Ascending aorta (tissue), 2 donors: ENCODE results near the gene LGALS3. TPM values are rescaled to one million over a fixed set of nuclear protein-coding genes. Genes with fewer than 3 reads are reported as not detected.

ENCODE experiments used
- DNase-seq, 2 donors: peaks; one replicate each; pipeline ENCODE4 v3.0.0-alpha.2; 2019; ENCODE audit warnings: low spot score in 2 of 2
- H3K27ac ChIP-seq, 2 donors: fragments of 200-600 bp; sonication (generic); one replicate each; pipeline ENCODE4 v1.5.1; 2016 to 2017; ENCODE audit warnings: mild to moderate bottlenecking in 1 of 2
- H3K27me3 ChIP-seq: fragments of 200-600 bp; sonication (generic); one replicate; pipeline ENCODE4 v1.5.1; 2017
- H3K36me3 ChIP-seq, 2 donors: fragments of 200-600 bp; sonication (generic); one replicate each; pipeline ENCODE4 v1.5.1; 2016
- H3K4me1 ChIP-seq, 2 donors: fragments of 200-600 bp; sonication (generic); one replicate each; pipeline ENCODE4 v1.5.1; 2016 to 2017; ENCODE audit warnings: mild to moderate bottlenecking in 1 of 2
- H3K4me3 ChIP-seq, 2 donors: fragments of 200-600 bp; sonication (generic); one replicate each; pipeline ENCODE4 v1.5.1; 2016 to 2017; ENCODE audit warnings: mild to moderate bottlenecking in 1 of 2
- H3K9me3 ChIP-seq, 2 donors: fragments of 200-600 bp; sonication (generic); one replicate each; pipeline ENCODE4 v1.5.1; 2016
- intact Hi-C: fragments of 100-400 bp; cut with DNase I; formaldehyde crosslinking; loops from one replicate; pipeline ENCODE4 v1.15.1; 2023
- total RNA-seq: library from RNA; depleted of rRNA; stranded (reverse); fragments of >200 nt; gene quantifications from one replicate; pipeline ENCODE4 v1.1.0, GENCODE V29; 2016
- TF ChIP-seq, protein P1 (sequence below), 3 experiments: fragments of 200-600 bp in 2 of 3; fragments of 450-650 bp in 1 of 3; sonication (generic) in 2 of 3; IDR thresholded peaks; one replicate each; pipeline ENCODE4 v1.5.1; 2016 to 2019; ENCODE audit warnings: antibody characterized with exemption in 3 of 3, mild to moderate bottlenecking in 1 of 3, moderate library complexity in 1 of 3

Gene LGALS3
- total RNA-seq, 1 donor from 2014 or later: 358 TPM

DNA sequence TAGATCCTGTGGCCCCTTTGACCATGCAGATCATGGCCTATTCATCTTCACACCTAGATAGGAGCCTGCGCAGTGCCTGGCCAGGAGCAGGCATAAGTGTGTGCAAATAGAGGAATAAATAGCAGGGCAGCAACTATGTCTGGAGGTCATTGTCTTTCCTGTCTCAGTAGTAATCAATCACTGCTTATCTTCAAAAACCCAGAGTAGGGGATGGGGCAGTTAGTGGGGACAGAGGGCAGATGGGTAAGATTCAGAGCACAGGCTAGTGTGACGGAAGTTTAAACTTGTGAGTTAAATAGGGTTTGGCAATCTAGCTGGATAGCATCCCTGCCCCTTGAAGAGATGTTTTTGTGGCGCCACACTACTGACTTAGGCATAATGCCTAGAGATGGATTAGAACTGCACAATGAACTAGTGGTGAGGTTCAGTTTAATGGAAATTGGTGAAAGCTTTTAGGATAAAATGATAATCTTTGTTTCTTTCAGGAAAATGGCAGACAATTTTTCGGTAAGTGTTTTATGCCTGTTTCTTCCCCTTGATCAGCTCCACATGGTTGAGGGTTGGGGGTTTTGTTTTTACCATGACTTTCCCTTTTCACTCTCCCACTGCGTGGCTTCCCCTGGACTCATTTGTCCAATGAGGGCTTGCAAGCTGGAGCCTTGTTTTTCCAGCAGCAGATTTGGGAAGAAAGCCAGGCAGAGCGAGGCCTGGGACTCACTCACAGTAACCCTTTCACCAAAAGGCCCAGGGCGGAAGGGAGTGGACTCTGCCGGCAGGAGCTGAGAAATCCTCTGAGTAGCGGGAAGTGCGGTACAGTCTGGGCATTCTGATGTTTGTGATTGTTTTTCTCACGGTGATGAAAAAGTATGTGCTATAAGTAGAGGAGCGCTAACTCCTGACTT, 8.1 kb downstream of the LGALS3 start:
- H3K4me3 ChIP-seq: peak overlapping the region; percentile 27 to 54
- no peaks in the 10 kb centered on the region for H3K9me3 ChIP-seq
- DNase-seq: peak; percentile 20 to 90
- TF ChIP-seq, protein P1, sequence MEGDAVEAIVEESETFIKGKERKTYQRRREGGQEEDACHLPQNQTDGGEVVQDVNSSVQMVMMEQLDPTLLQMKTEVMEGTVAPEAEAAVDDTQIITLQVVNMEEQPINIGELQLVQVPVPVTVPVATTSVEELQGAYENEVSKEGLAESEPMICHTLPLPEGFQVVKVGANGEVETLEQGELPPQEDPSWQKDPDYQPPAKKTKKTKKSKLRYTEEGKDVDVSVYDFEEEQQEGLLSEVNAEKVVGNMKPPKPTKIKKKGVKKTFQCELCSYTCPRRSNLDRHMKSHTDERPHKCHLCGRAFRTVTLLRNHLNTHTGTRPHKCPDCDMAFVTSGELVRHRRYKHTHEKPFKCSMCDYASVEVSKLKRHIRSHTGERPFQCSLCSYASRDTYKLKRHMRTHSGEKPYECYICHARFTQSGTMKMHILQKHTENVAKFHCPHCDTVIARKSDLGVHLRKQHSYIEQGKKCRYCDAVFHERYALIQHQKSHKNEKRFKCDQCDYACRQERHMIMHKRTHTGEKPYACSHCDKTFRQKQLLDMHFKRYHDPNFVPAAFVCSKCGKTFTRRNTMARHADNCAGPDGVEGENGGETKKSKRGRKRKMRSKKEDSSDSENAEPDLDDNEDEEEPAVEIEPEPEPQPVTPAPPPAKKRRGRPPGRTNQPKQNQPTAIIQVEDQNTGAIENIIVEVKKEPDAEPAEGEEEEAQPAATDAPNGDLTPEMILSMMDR (IDR thresholded peaks at IDR 0.05): no peak
- H3K27ac ChIP-seq: peak overlapping the region; percentile 61 to 77
- intact Hi-C loops: loop anchor here (2.0 kb wide), 1 partner anchor 38 kb away; no protein-coding TSS in a partner anchor
- H3K4me1 ChIP-seq: peaks cover 8 to 47% of the 10 kb centered on the region in 2 donors
- peaks cover 37 to 38% of the 10 kb centered on the region in 2 donors for H3K36me3 ChIP-seq
- H3K27me3 ChIP-seq: no peaks in the 10 kb centered on the region

DNA sequence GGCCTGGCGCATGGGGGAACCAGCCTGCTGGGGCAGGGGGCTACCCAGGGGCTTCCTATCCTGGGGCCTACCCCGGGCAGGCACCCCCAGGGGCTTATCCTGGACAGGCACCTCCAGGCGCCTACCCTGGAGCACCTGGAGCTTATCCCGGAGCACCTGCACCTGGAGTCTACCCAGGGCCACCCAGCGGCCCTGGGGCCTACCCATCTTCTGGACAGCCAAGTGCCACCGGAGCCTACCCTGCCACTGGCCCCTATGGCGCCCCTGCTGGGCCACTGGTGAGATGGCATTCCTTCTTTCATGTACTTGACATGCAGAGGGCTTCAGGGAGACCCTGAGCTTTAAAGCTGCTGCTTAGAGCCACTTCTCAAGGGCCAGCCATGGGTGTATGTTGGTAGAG, 9.0 kb downstream of the LGALS3 start:
- intact Hi-C loops: no loop called here
- peak overlapping the region; percentile 61 to 77 for H3K27ac ChIP-seq
- H3K27me3 ChIP-seq: no peaks in the 10 kb centered on the region
- TF ChIP-seq, protein P1 (IDR thresholded peaks at IDR 0.05): no peak
- H3K36me3 ChIP-seq: peaks cover 46 to 48% of the 10 kb centered on the region in 2 donors
- no peak for DNase-seq
- no peaks in the 10 kb centered on the region for H3K9me3 ChIP-seq
- peaks cover 8 to 39% of the 10 kb centered on the region in 2 donors for H3K4me1 ChIP-seq
- H3K4me3 ChIP-seq: peak overlapping the region; percentile 27 to 54

GRCh38 chr14:55139141-55139540, 10.1 kb downstream of the LGALS3 start:
- Histone ChIP-seq H3K4me3 (no peak overlapping the region), H3K27ac (peak overlapping the region; percentile 57 to 77), H3K36me3 (peaks cover 55 to 58% of the 10 kb centered on the region in 2 donors), H3K27me3 (no peaks in the 10 kb centered on the region), H3K4me1 (peaks cover 5 to 30% of the 10 kb centered on the region in 2 donors), H3K9me3 (no peaks in the 10 kb centered on the region)
- TF ChIP-seq, protein P1 (IDR thresholded peaks at IDR 0.05): no peak
- DNase-seq: no peak
- intact Hi-C loops: no loop called here

DNA sequence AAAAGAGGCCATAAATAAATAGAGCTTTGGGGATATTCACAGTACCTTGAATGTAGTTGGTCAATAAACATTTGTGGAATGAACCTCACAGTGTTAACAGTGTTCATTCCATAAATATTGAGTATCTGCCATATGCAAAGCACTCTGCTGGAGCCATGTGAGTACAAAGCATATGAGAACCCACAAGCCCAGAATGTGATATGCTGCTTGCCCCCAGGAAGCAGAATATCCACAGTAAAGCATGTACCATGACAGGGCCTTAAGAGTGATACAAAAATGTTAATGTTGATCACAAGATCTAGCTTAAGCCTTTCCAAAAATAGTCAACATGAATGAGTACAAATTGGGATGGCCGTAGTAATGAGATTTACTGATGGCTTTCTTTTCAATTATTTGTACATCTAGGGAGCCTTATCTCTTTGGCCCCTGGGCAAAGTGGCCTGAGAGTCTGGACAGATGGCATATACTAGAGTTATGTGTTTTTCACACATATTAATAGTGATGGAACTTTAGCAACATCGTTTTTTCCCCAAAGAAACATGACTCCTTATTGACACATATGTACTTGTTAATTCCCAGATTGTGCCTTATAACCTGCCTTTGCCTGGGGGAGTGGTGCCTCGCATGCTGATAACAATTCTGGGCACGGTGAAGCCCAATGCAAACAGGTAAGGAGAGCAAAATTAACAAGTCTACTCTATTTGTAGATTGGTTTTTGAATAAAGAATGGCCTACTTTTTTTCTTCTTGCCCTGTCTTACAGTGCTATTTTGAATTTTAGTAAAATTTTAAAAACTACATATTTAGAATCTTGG, 10.9 kb downstream of the LGALS3 start:
- no peak for DNase-seq
- H3K27ac ChIP-seq: no peak overlapping the region
- H3K27me3 ChIP-seq: no peaks in the 10 kb centered on the region
- H3K4me3 ChIP-seq: no peak overlapping the region
- H3K4me1 ChIP-seq: peaks cover 5 to 27% of the 10 kb centered on the region in 2 donors
- H3K9me3 ChIP-seq: no peaks in the 10 kb centered on the region
- peaks cover 62 to 66% of the 10 kb centered on the region in 2 donors for H3K36me3 ChIP-seq
- intact Hi-C loops: no loop called here
- TF ChIP-seq, protein P1 (IDR thresholded peaks at IDR 0.05): no peak

DNA sequence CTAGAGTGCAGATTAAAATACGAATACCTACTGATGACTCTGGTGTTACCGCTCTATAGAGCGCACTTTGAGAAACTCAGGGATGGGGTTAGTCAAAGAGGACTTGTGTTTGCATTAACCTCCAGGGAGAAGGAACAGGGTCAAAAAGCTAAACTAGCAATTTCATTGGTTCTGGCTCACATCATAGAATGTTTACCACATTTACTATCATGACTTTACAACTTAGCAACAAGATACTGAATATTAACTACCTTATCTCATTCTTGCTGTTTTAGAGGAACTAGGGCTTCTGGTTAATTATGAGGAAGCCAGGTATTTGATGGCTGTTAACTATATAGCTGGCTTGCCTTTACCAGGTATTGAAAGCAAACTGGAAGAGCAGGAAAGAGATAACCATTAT, 12.8 kb downstream of the LGALS3 start:
- no peaks in the 10 kb centered on the region for H3K9me3 ChIP-seq
- no peak overlapping the region for H3K27ac ChIP-seq
- intact Hi-C loops: no loop called here
- DNase-seq: no peak
- TF ChIP-seq, protein P1 (IDR thresholded peaks at IDR 0.05): no peak
- H3K4me3 ChIP-seq: no peak overlapping the region
- peaks cover 5 to 12% of the 10 kb centered on the region in 2 donors for H3K4me1 ChIP-seq
- H3K36me3 ChIP-seq: peaks cover 62 to 79% of the 10 kb centered on the region in 2 donors
- H3K27me3 ChIP-seq: no peaks in the 10 kb centered on the region
